ENCODE data around the gene TEX11.
"Not testable (repeated sequence)": the region's sequence is repeated elsewhere in the genome, so short reads cannot be mapped to it uniquely, and the experiment has no call there.

Gene TEX11

GRCh38 chrX:70755850-70756249 lies 152.7 kb downstream of the TEX11 start:
- peak; percentile 3 to 10 for DNase-seq (ENCODE audit: low read depth in 2 of 2)

GRCh38 chrX:70754169-70754848 lies 154.2 kb downstream of the TEX11 start:
- DNase-seq (ENCODE audit: low read depth in 2 of 2), result no peak

GRCh38 chrX:70733774-70734173 lies 174.7 kb downstream of the TEX11 start:
- DNase-seq (ENCODE audit: low read depth in 2 of 2), result not testable (repeated sequence)

- DNase-seq (ENCODE audit: low read depth in 2 of 2), result not testable (repeated sequence)
These were observed 180.6 kb downstream of the TEX11 start for GRCh38 chrX:70727961-70728360.

GRCh38 chrX:70720721-70721120 lies 187.8 kb downstream of the TEX11 start:
- DNase-seq (ENCODE audit: low read depth in 2 of 2), result no peak

- not testable (repeated sequence) for DNase-seq (ENCODE audit: low read depth in 2 of 2)
These were observed 197.2 kb downstream of the TEX11 start for GRCh38 chrX:70711336-70711735.

- no peak for DNase-seq (ENCODE audit: low read depth in 2 of 2)
These were observed 214.0 kb downstream of the TEX11 start for GRCh38 chrX:70694339-70695122.

GRCh38 chrX:70679455-70679854 lies 229.1 kb downstream of the TEX11 start:
- DNase-seq (ENCODE audit: low read depth in 2 of 2), result not testable (repeated sequence)

GRCh38 chrX:70675284-70675683 lies 233.2 kb downstream of the TEX11 start:
- no peak for DNase-seq (ENCODE audit: low read depth in 2 of 2)

- no peak for DNase-seq (ENCODE audit: low read depth in 2 of 2)
These were observed 236.2 kb downstream of the TEX11 start for GRCh38 chrX:70672326-70672725.

- DNase-seq (ENCODE audit: low read depth in 2 of 2), result no peak
These were observed 239.4 kb downstream of the TEX11 start for GRCh38 chrX:70669120-70669519.

- DNase-seq (ENCODE audit: low read depth in 2 of 2), result no peak
These were observed 243.8 kb downstream of the TEX11 start for GRCh38 chrX:70664726-70665125.

- DNase-seq (ENCODE audit: low read depth in 2 of 2), result not testable (repeated sequence)
These were observed 247.4 kb downstream of the TEX11 start for GRCh38 chrX:70661124-70661523.

- not testable (repeated sequence) for DNase-seq (ENCODE audit: low read depth in 2 of 2)
These were observed 251.0 kb downstream of the TEX11 start for GRCh38 chrX:70657546-70657945.

- no peak for DNase-seq (ENCODE audit: low read depth in 2 of 2)
These were observed 252.2 kb downstream of the TEX11 start for GRCh38 chrX:70656304-70656703.

GRCh38 chrX:70647910-70648309 lies 260.6 kb downstream of the TEX11 start:
- not testable (repeated sequence) for DNase-seq (ENCODE audit: low read depth in 2 of 2)

GRCh38 chrX:70636218-70636617 lies 272.3 kb downstream of the TEX11 start:
- no peak for DNase-seq (ENCODE audit: low read depth in 2 of 2)

GRCh38 chrX:70635669-70636068 lies 272.8 kb downstream of the TEX11 start:
- DNase-seq (ENCODE audit: low read depth in 2 of 2), result no peak

GRCh38 chrX:70635227-70635626 lies 273.3 kb downstream of the TEX11 start:
- DNase-seq (ENCODE audit: low read depth in 2 of 2), result no peak

- DNase-seq (ENCODE audit: low read depth in 2 of 2), result no peak
These were observed 286.8 kb downstream of the TEX11 start for GRCh38 chrX:70621743-70622142.

- no peak for DNase-seq (ENCODE audit: low read depth in 2 of 2)
These were observed 290.0 kb downstream of the TEX11 start for GRCh38 chrX:70618467-70618866.

GRCh38 chrX:70613295-70613694 lies 295.2 kb downstream of the TEX11 start:
- no peak for DNase-seq (ENCODE audit: low read depth in 2 of 2)

- no peak for DNase-seq (ENCODE audit: low read depth in 2 of 2)
These were observed 303.2 kb downstream of the TEX11 start for GRCh38 chrX:70605352-70605751.
